ENCODE data around the gene PTRHD1. TPM values are rescaled to one million over a fixed set of nuclear protein-coding genes. Genes with fewer than 3 reads are reported as not detected.

PTRHD1 gene
- total RNA-seq, 1 donor from 2014 or later = 24.3 TPM

DNA sequence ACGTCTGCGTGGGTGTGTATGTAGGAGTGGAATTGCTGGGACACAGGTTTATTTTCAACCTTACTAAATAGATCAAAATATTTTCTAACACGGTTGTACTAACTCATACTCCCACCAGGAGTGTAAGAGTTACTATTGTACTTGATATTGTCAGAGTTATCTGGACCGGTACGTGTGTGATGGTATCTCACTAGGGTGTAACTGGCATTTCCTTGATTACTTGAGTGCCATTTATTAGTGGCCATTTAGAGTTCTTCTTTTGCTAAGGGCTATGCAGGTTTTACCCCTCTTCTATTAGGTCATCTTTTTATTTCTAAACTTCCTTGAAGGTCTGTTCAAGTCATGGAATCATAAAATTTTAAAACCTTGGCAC, 33.6 kb upstream of the PTRHD1 start:
- TF ChIP-seq, protein P1, sequence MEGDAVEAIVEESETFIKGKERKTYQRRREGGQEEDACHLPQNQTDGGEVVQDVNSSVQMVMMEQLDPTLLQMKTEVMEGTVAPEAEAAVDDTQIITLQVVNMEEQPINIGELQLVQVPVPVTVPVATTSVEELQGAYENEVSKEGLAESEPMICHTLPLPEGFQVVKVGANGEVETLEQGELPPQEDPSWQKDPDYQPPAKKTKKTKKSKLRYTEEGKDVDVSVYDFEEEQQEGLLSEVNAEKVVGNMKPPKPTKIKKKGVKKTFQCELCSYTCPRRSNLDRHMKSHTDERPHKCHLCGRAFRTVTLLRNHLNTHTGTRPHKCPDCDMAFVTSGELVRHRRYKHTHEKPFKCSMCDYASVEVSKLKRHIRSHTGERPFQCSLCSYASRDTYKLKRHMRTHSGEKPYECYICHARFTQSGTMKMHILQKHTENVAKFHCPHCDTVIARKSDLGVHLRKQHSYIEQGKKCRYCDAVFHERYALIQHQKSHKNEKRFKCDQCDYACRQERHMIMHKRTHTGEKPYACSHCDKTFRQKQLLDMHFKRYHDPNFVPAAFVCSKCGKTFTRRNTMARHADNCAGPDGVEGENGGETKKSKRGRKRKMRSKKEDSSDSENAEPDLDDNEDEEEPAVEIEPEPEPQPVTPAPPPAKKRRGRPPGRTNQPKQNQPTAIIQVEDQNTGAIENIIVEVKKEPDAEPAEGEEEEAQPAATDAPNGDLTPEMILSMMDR (IDR thresholded peaks at IDR 0.05; ENCODE audit: borderline replicate concordance) = no peak
- intact Hi-C loops (cut with micrococcal nuclease) = loop anchor here (5.0 kb wide), 1 partner anchor 419 kb away; no protein-coding TSS in a partner anchor

DNA sequence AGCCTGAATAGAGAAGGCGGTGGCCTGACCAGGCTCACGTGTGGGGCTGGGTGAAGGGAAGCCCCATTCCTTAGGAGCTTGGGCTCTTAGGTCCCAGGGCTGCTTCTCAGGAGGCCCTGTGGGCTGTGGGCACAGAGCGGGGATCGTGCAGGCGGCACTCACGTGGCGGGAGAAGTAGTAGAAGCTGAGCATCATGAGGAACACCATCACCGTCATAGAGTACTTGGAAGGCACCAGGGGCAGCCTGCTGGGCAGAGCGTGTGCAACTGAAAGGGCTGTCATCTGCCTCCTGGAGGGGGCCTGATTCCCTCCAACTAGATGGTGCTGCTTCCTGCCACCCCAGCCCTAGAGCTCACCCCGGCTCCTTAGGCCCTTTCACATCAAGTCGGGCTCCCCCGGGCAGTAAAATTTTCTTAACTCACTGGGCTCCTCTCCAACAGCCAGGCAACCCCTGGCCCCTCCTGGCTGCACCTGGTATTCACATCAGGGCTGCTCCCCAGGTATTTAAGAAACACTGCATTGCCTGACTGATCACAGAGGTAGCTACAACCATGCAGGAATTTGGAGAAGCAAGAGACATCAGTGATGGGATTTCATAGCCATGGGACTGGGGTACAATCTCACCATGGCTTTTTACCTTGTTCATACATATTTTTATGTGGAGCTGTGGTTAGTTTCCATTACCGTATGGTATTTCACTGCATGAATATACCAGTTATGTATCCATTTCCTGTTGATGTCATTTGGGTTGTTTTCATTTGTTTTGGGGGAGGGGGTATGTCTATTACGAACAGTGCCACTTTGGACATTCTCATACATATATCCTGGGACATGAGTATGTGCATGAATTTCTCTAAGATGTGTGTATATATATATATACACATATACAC, 32.9 kb upstream of the PTRHD1 start:
- Histone ChIP-seq H3K9me3 (replicated peaks) (no peaks in the 10 kb centered on the region), H3K36me3 (peaks cover 7% of the 10 kb centered on the region), H3K27me3 (ENCODE audit: low read depth) (no peaks in the 10 kb centered on the region), H3K4me1 (peaks cover 15% of the 10 kb centered on the region), H3K27ac (replicated peaks) (no peak overlapping the region), H3K4me3 (no peak overlapping the region)
- no peak for DNase-seq
- intact Hi-C loops (cut with micrococcal nuclease) = loop anchor here (5.0 kb wide), 1 partner anchor 419 kb away; no protein-coding TSS in a partner anchor
- TF ChIP-seq, protein P1 (IDR thresholded peaks at IDR 0.05; ENCODE audit: borderline replicate concordance) = no peak

More for the DNA sequence above, 33.6 kb upstream of the PTRHD1 start:
- H3K36me3 ChIP-seq = peaks cover 7% of the 10 kb centered on the region
- H3K27ac ChIP-seq (replicated peaks) = no peak overlapping the region
- H3K27me3 ChIP-seq (ENCODE audit: low read depth) = no peaks in the 10 kb centered on the region
- DNase-seq = no peak
- H3K4me1 ChIP-seq = peaks cover 15% of the 10 kb centered on the region
- no peak overlapping the region for H3K4me3 ChIP-seq
- no peaks in the 10 kb centered on the region for H3K9me3 ChIP-seq (replicated peaks)

DNA sequence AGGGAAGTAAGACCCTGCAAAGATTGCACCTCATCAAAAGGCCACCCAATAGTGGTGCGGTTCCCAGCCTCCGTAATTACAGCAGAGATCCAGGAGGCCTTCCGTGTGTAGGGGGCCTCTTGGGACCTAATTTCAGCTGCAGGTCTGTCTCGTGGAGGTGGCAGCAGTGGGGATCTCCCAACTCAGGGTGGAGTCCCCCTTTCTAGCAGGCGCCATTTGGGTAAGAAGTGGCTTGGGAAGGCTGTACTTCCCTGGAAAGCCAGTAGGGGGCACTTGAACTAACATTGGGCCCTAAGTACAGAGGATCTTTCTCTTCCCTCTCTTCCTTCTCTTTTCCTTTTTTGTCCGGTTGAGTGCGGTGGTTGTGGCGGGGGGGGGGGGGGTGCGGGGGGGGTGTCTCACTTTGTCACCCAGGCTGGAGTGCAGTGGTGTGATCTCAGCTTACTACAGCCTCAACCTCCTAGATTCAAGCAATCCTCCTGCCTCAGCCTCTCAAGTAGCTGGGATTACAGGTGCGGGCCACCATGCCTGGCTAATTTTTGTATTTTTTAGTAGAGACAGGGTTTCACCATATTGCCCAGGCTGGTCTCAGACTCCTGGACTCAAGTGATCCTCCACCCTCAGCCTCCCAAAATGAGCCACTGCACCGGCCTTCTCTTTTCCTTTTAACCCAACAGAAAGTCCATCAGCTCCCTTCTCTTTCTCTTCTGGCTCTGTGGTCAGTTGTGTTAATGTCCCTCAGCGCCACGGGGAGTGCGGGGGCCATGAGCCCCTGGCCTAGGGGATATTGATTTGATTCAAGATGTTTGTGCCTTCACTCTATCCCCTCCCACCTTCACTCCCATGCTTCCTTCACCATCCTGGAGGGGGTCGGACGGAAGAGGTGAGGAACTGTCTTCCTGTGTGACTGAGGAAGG, 32.0 kb upstream of the PTRHD1 start:
- intact Hi-C loops (cut with micrococcal nuclease) = loop anchor here (5.0 kb wide), 1 partner anchor 418 kb away; no protein-coding TSS in a partner anchor
- Histone ChIP-seq H3K36me3 (peaks cover 16% of the 10 kb centered on the region), H3K4me1 (peaks cover 15% of the 10 kb centered on the region), H3K27ac (replicated peaks) (no peak overlapping the region), H3K27me3 (ENCODE audit: low read depth) (no peaks in the 10 kb centered on the region), H3K4me3 (no peak overlapping the region), H3K9me3 (replicated peaks) (no peaks in the 10 kb centered on the region)
- TF ChIP-seq, protein P1 (IDR thresholded peaks at IDR 0.05; ENCODE audit: borderline replicate concordance) = peak; percentile 48
- DNase-seq = no peak

DNA sequence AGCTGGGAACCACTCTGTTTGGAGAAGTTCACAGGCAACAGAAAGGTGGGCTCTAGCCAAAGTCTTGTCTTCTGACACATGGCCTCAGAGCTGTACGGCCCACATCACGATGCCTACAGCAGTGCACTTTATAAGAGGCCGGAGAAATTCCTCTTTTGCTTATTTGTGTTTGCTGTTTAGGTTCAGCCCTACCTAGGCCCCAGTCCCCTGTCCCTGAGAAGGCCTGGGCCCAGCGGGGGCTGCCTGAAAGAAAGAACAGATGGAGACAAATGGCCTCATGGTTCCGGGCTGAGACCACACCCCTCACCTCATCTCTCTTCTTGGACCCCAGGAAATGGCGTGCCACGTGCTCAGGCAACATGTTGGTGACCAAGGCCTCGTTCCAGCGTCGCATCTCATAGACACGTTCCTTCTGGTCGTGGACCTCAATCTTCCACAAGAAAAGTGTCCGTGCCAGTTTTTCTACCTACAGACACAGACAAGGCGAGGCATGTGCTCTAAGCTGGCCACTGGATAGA, 30.9 kb upstream of the PTRHD1 start:
- H3K27me3 ChIP-seq (ENCODE audit: low read depth) = no peaks in the 10 kb centered on the region
- DNase-seq = no peak
- intact Hi-C loops (cut with micrococcal nuclease) = no loop called here
- TF ChIP-seq, protein P1 (IDR thresholded peaks at IDR 0.05; ENCODE audit: borderline replicate concordance) = no peak
- H3K36me3 ChIP-seq = peaks cover 26% of the 10 kb centered on the region
- no peak overlapping the region for H3K4me3 ChIP-seq
- H3K27ac ChIP-seq (replicated peaks) = no peak overlapping the region
- no peaks in the 10 kb centered on the region for H3K9me3 ChIP-seq (replicated peaks)
- H3K4me1 ChIP-seq = peaks cover 18% of the 10 kb centered on the region

DNA sequence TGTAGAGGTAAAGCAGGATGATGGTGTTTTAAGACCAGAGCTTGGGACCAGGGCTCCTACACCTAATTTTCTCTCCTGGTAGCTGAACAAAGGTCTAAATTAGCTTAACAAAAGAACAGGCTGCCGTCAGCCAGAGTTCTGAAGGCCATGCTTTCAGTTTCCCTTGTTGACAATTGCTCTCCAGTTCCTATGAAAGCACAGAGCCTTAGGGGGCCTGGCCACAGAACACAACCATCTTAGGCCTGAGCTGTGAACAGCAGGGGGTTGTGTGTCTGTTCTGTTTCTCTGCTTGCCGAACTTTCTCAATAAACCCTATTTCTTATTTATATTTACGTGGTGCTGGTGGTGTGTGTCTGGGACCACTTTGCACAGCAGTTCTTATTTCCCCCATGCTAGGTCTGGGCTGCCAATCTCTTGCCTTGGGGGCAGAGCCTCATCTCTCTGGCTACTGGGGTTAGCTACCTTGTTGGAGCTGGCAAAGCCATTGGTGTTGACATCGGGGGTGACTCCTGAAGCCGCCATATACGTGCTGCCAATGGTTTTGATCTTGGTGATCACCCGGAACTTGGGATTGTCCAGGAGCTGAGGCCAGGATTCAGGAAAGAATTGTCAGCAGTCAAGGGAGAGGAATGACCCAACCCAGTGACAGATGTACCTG, 29.0 kb upstream of the PTRHD1 start:
- H3K36me3 ChIP-seq = peaks cover 26% of the 10 kb centered on the region
- H3K4me1 ChIP-seq = peaks cover 15% of the 10 kb centered on the region
- DNase-seq = no peak
- H3K27me3 ChIP-seq (ENCODE audit: low read depth) = no peaks in the 10 kb centered on the region
- TF ChIP-seq, protein P1 (IDR thresholded peaks at IDR 0.05; ENCODE audit: borderline replicate concordance) = no peak
- no peak overlapping the region for H3K27ac ChIP-seq (replicated peaks)
- intact Hi-C loops (cut with micrococcal nuclease) = no loop called here
- no peaks in the 10 kb centered on the region for H3K9me3 ChIP-seq (replicated peaks)
- no peak overlapping the region for H3K4me3 ChIP-seq
